Measurements from ENCODE around the gene DCTN5. TPM values are rescaled to one million over a fixed set of nuclear protein-coding genes. Genes with fewer than 3 reads are reported as not detected.
"Not testable (repeated sequence)": the region's sequence is repeated elsewhere in the genome, so short reads cannot be mapped to it uniquely, and the experiment has no call there.

Gene DCTN5
- total and polyA plus RNA-seq, 5 experiments from 2014 or later: 43.8 to 68.8 (median 64.9) TPM

DNA sequence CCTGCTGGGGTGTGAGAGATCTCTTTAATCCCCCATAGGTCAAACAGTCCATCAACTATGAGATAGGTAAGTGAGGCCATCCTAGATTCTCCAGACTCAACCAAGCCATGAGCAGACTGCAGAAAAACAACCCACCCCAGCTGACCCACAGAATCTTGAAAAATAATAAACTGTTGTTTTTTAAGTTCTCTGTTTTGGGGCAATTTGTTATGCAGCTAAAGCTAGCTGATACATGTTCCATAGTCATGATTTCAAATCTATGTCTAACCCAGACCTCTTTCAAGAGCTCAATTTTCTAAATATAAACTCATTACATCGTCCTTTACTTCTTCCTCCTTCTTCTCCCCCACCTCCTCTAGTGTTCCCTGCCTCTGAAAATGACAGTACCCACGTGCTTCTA, 61.7 kb downstream of the DCTN5 start:
- Mint-ChIP-seq H3K36me3 (peaks cover 0 to 8% (median 0%) of the 10 kb centered on the region in 3 donors), H3K27ac (no peak overlapping the region), H3K27me3 (peaks cover 7 to 38% (median 16%) of the 10 kb centered on the region in 5 donors), H3K9me3 (peaks cover 0 to 13% (median 8%) of the 10 kb centered on the region in 9 donors), H3K4me1 (peaks cover 0 to 10% (median 0%) of the 10 kb centered on the region in 4 donors), H3K4me3 (no peak overlapping the region)
- POLR2A ChIA-PET: no interaction called here
- DNase-seq (no peak), ATAC-seq (no peak)

DNA sequence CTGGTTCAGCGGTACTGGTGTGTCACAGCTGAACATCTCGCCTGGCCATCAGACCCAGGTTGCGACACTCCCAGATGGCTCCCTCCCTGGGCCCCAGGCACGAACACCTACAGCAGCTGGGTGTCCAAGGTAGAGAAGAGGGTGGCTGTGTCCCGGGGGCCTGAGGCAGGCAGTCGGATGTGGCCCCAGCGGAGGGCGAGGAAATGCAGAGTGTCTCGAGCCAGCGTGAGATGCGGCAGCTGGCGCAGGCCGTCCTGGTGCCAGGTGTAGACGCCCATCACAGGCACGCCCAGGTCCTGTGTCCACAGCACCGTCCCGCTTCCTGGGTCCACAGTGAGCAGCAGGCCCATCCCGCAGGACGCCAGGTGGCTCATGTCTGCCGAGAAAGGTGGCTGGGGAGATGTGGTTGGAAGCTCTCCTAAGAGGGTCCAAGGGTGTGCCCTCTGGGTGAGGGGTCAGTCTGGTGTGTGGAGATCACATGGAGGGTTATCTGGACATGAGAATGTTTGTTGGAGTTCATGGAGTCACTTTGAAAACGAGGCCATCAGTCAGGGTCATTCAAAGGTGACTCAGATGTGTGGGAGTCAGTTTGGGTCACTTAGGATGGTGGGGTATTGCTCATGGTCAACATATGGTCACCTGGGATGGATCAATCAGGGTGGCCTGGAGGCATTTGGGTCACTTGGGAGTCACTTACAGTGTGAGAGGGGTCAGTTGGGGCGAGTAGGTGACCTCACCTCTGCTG, 63.7 kb downstream of the DCTN5 start:
- H3K4me1 Mint-ChIP-seq: no peaks in the 10 kb centered on the region
- POLR2A ChIA-PET: no interaction called here
- H3K9me3 Mint-ChIP-seq: peaks cover 0 to 29% (median 10%) of the 10 kb centered on the region in 9 donors
- H3K27ac Mint-ChIP-seq: no peak overlapping the region
- no peak for DNase-seq
- H3K36me3 Mint-ChIP-seq: peaks cover 0 to 20% (median 0%) of the 10 kb centered on the region in 3 donors
- H3K4me3 Mint-ChIP-seq: no peak overlapping the region
- H3K27me3 Mint-ChIP-seq: peaks cover 10 to 39% (median 18%) of the 10 kb centered on the region in 5 donors
- ATAC-seq: no peak

DNA sequence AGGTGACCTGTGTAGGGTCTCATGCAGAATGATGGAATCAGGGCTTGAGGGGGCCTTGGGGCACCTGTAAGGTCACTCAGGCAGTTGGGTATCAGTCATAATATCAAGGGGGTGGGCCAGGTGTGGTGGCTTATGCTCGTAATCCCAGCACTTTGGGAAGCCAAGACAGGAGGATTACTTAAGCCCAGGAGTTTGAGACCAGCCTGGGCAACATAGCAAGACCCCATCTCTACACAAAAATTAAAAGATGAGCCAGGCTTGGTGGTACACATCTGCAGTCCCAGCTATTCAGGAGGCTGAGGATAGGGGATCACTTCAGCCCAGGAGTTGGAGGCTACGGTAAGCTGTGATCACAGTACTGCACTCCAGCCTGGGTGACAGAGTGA, 64.2 kb downstream of the DCTN5 start:
- DNase-seq (no peak), ATAC-seq (no peak)
- POLR2A ChIA-PET: no interaction called here
- Mint-ChIP-seq H3K36me3 (peaks cover 0 to 26% (median 0%) of the 10 kb centered on the region in 3 donors), H3K4me1 (no peaks in the 10 kb centered on the region), H3K9me3 (peaks cover 0 to 35% (median 13%) of the 10 kb centered on the region in 9 donors), H3K4me3 (no peak overlapping the region), H3K27me3 (peaks cover 10 to 44% (median 21%) of the 10 kb centered on the region in 5 donors), H3K27ac (peak overlapping the region in 1 of 10 donors; percentile 24)

DNA sequence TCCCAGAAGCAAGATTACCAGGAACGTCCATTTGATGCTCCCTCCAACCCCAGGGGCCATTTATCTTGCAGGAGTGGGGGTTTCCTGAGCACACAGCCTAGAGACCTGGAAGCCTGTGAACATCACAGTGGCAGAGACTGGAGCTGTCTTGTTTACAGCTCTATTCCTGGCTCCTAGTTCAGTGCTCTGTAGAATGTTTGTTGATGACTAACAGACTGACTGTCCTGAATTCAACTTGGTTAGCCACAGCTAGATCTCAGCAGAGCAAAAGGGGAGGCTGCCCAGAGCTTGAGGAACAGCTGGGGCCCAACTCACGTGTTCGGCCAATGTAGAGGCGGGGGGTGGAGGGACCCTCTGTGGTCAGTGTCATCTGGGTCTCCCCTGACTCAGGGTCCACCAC, 65.2 kb downstream of the DCTN5 start:
- Mint-ChIP-seq H3K4me3 (no peak overlapping the region), H3K27ac (no peak overlapping the region), H3K27me3 (peaks cover 10 to 54% (median 30%) of the 10 kb centered on the region in 5 donors), H3K4me1 (no peaks in the 10 kb centered on the region), H3K36me3 (peaks cover 0 to 26% (median 0%) of the 10 kb centered on the region in 3 donors), H3K9me3 (peaks cover 0 to 35% (median 13%) of the 10 kb centered on the region in 9 donors)
- ATAC-seq: no peak
- POLR2A ChIA-PET: no interaction called here
- DNase-seq: no peak

DNA sequence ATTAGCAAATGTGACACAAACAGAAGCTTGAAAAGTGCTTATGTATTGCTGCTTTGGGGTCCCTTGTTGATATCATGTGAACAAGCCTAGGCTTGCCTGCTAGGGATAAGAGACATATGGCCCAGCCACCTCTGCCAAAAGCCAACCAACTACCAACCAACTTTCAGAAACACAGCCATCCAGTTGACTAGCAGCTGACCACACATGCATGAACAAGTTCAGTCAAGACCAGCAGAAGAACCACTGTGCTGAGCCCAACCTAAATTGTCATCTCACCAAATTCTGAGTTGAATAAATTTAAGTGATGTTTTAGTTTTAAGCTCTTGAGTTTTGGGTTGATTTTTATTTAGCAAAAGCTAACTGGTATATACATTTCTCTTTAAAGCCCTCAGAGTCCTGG, 68.3 kb downstream of the DCTN5 start:
- POLR2A ChIA-PET: no interaction called here
- Mint-ChIP-seq H3K9me3 (peaks cover 0 to 21% (median 5%) of the 10 kb centered on the region in 9 donors), H3K4me3 (no peak overlapping the region), H3K27me3 (peaks cover 12 to 56% (median 53%) of the 10 kb centered on the region in 5 donors), H3K36me3 (peaks cover 0 to 18% (median 3%) of the 10 kb centered on the region in 3 donors), H3K27ac (no peak overlapping the region), H3K4me1 (peaks cover 0 to 4% (median 0%) of the 10 kb centered on the region in 4 donors)
- DNase-seq: no peak
- no peak for ATAC-seq

- peaks cover 0 to 21% (median 5%) of the 10 kb centered on the region in 9 donors for H3K9me3 Mint-ChIP-seq
- no peak overlapping the region for H3K4me3 Mint-ChIP-seq
- peaks cover 15 to 56% (median 55%) of the 10 kb centered on the region in 5 donors for H3K27me3 Mint-ChIP-seq
- H3K4me1 Mint-ChIP-seq: peaks cover 0 to 6% (median 0%) of the 10 kb centered on the region in 4 donors
- POLR2A ChIA-PET: no interaction called here
- H3K36me3 Mint-ChIP-seq: peaks cover 0 to 18% (median 5%) of the 10 kb centered on the region in 3 donors
- H3K27ac Mint-ChIP-seq: no peak overlapping the region
- DNase-seq (no peak), ATAC-seq (no peak)
Observed at GRCh38 chr16:23710008-23710407, 68.7 kb downstream of the DCTN5 start.

- H3K27me3 Mint-ChIP-seq: peaks cover 12 to 57% (median 51%) of the 10 kb centered on the region in 5 donors
- no peak overlapping the region for H3K27ac Mint-ChIP-seq
- H3K9me3 Mint-ChIP-seq: peaks cover 0 to 21% (median 5%) of the 10 kb centered on the region in 9 donors
- no peak overlapping the region for H3K4me3 Mint-ChIP-seq
- ATAC-seq: no peak
- peaks cover 0 to 6% (median 0%) of the 10 kb centered on the region in 4 donors for H3K4me1 Mint-ChIP-seq
- POLR2A ChIA-PET: no interaction called here
- no peak for DNase-seq
- peaks cover 0 to 18% (median 5%) of the 10 kb centered on the region in 3 donors for H3K36me3 Mint-ChIP-seq
Observed at GRCh38 chr16:23710504-23710903, 69.2 kb downstream of the DCTN5 start.

- ATAC-seq (no peak), DNase-seq (no peak)
- Mint-ChIP-seq H3K4me3 (no peak overlapping the region), H3K9me3 (peaks cover 0 to 21% (median 5%) of the 10 kb centered on the region in 9 donors), H3K4me1 (peaks cover 0 to 6% (median 0%) of the 10 kb centered on the region in 4 donors), H3K36me3 (peaks cover 0 to 18% (median 5%) of the 10 kb centered on the region in 3 donors), H3K27me3 (peaks cover 14 to 55% (median 44%) of the 10 kb centered on the region in 5 donors), H3K27ac (no peak overlapping the region)
- POLR2A ChIA-PET: no interaction called here
Observed at GRCh38 chr16:23711785-23712184, 70.5 kb downstream of the DCTN5 start.

DNA sequence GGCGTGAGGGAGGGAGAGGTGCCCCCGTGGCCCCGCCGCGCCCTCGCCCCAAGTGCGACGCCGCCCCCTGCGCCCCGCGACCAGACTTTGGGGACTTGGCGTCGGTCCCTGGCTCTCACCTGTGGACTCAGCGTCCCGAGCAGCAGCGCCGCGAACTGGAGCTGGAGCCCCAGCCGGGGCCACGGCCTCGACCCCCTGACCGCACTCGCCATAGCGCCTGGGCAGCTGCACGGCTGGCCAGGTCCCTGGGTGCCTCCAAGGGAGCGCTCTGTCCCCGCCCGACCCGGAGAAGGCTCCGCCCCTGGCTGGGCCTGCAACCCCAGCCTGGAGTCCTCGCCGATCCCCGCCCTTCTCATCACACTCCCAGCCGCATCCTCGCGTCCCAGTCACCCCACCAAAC, 71.7 kb downstream of the DCTN5 start, which contains the start of gene ERN2:
ERN2 (minus strand) TSS at position 247 of the 400 bp plus-strand sequence; CDS start at position 212, 35 bp downstream.
- no peak for DNase-seq
- Mint-ChIP-seq H3K27ac (no peak within 1 kb of the TSS), H3K9me3 (peaks cover 0 to 21% (median 5%) of the 10 kb centered on the region in 9 donors), H3K36me3 (peaks cover 0 to 18% (median 5%) of the 10 kb centered on the region in 3 donors), H3K4me3 (no peak within 1 kb of the TSS), H3K27me3 (peaks cover 17 to 60% (median 48%) of the 10 kb centered on the region in 5 donors), H3K4me1 (peaks cover 0 to 6% (median 0%) of the 10 kb centered on the region in 4 donors)
- ATAC-seq: no peak
- POLR2A ChIA-PET: no interaction called here

- Mint-ChIP-seq H3K9me3 (peaks cover 0 to 9% (median 0%) of the 10 kb centered on the region in 9 donors), H3K27me3 (peaks cover 22 to 56% (median 38%) of the 10 kb centered on the region in 5 donors), H3K27ac (no peak overlapping the region), H3K4me3 (no peak overlapping the region), H3K36me3 (peaks cover 0 to 5% (median 4%) of the 10 kb centered on the region in 3 donors), H3K4me1 (peaks cover 0 to 6% (median 0%) of the 10 kb centered on the region in 4 donors)
- DNase-seq (no peak), ATAC-seq (no peak)
- POLR2A ChIA-PET: no interaction called here
Observed at GRCh38 chr16:23716484-23716883, 75.2 kb downstream of the DCTN5 start.

DNA sequence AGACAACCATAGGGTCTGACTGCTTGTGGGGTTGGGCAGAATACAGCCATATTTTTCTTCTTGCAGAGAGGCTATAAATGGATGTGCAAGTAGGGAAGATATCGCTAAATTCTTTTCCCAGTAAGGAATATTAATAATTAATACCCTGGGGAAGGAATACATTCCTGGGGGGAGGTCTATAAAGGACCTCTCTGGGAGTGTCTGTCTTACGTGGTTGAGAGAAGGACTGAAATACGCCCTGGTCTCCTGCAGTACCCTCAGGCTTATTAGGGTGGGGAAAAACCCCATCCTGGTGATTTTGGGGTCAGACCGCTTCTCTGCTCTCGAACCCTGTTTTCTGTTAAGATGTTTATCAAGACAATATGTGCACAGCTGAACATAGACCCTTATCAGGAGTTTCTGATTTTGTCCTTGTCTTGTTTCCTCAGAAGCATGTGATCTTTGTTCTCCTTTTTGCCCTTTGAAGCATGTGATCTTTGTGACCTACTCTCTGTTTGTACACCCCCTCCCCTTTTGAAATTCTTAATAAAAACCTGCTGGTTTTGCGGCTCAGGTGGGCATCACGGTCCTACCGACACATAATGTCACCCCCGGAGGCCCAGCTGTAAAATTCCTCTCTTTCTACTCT, 81.5 kb downstream of the DCTN5 start:
- H3K9me3 Mint-ChIP-seq: peaks cover 0 to 29% (median 10%) of the 10 kb centered on the region in 9 donors
- DNase-seq, H3K27ac Mint-ChIP-seq, ATAC-seq, POLR2A ChIA-PET, H3K4me3 Mint-ChIP-seq, H3K4me1 Mint-ChIP-seq: not testable (repeated sequence)
- H3K36me3 Mint-ChIP-seq: peaks cover 4 to 12% (median 4%) of the 10 kb centered on the region in 3 donors
- H3K27me3 Mint-ChIP-seq: peaks cover 14 to 28% (median 16%) of the 10 kb centered on the region in 5 donors

GRCh38 chr16:23724096-23724784, 83.0 kb downstream of the DCTN5 start:
- Mint-ChIP-seq H3K27ac (no peak overlapping the region), H3K27me3 (peaks cover 13 to 28% (median 17%) of the 10 kb centered on the region in 5 donors), H3K4me3 (no peak overlapping the region), H3K36me3 (peaks cover 4 to 12% (median 4%) of the 10 kb centered on the region in 3 donors), H3K9me3 (peaks cover 0 to 29% (median 10%) of the 10 kb centered on the region in 9 donors), H3K4me1 (peaks cover 2 to 6% (median 4%) of the 10 kb centered on the region in 4 donors)
- ATAC-seq (no peak), DNase-seq (no peak)
- POLR2A ChIA-PET: no interaction called here

Data from naive thymus-derived CD8-positive, alpha-beta T cell (primary cell).